HepG2 (cell line): ENCODE measurements around the gene CLCN1. TPM values are rescaled to one million over a fixed set of nuclear protein-coding genes. Genes with fewer than 3 reads are reported as not detected.

Experiments
- AGO2 ChIP-seq: fragments of 200-400 bp; formaldehyde crosslinking; optimal IDR thresholded peaks from 2 replicates; pipeline ENCODE3; 2017; ENCODE audit warnings: mild to moderate bottlenecking, low read depth, low read length, moderate library complexity
- ELF1 ChIP-seq: sonication (generic); formaldehyde crosslinking; IDR thresholded peaks from 2 replicates; pipeline ENCODE4 v1.4.0; 2020; ENCODE audit warnings: missing genetic modification reagents
- HDAC2 ChIP-seq: sonication (generic); formaldehyde crosslinking; IDR thresholded peaks from 2 replicates; pipeline ENCODE4 v1.4.0; 2020; ENCODE audit warnings: missing genetic modification reagents
- HDAC6 ChIP-seq: fragments of 200-600 bp; sonication (generic); IDR thresholded peaks from 2 replicates; pipeline ENCODE4 v1.7.0; 2017; ENCODE audit warnings: mild to moderate bottlenecking, antibody characterized with exemption, low read length, low read depth
- MBNL3 ChIP-seq: fragments of 250-450 bp; sonication (Bioruptor Pico); conservative IDR thresholded peaks from 2 replicates; pipeline ENCODE4 v1.8.0; 2022; ENCODE audit warnings: mild to moderate bottlenecking, inconsistent platforms
- MED1 ChIP-seq: sonication (generic); formaldehyde crosslinking; IDR thresholded peaks from 2 replicates; pipeline ENCODE4 v1.4.0; 2020; ENCODE audit warnings: missing genetic modification reagents
- ZNF614 ChIP-seq: IDR thresholded peaks from 2 replicates; pipeline ENCODE4 v1.6.1; 2018; ENCODE audit warnings: missing biosample characterization, missing genetic modification reagents, inconsistent platforms, borderline replicate concordance
- ZNF709 ChIP-seq: sonication (generic); formaldehyde crosslinking; IDR thresholded peaks from 2 replicates; pipeline ENCODE4 v1.5.0; 2020; ENCODE audit warnings: mild to moderate bottlenecking, missing genetic modification reagents
- ZNF766 ChIP-seq: sonication (generic); formaldehyde crosslinking; IDR thresholded peaks from 2 replicates; pipeline ENCODE4 v1.5.0; 2020; ENCODE audit warnings: missing genetic modification reagents, borderline replicate concordance
- ZSCAN31 ChIP-seq: sonication (generic); formaldehyde crosslinking; IDR thresholded peaks from 2 replicates; pipeline ENCODE4 v1.5.0; 2020; ENCODE audit warnings: low read depth, mild to moderate bottlenecking, missing genetic modification reagents
- ZSCAN9 ChIP-seq: IDR thresholded peaks from 2 replicates; pipeline ENCODE4 v1.6.1; 2016; ENCODE audit warnings: borderline replicate concordance
- polyA plus RNA-seq, 8 experiments: library from polyadenylated mRNA; depleted of rRNA in 3 of 8; stranded (reverse) in 7 of 8; unstranded in 1 of 8; fragments of >200 nt; fragmentation: Illumina TruSeq in 4 of 8; extraction: Trizol in 4 of 8; gene quantifications; 2 replicates each; pipeline versions ENCODE4 v1.2.1 to v1.2.3, GENCODE V29; 2011 to 2016; ENCODE audit warnings: low read depth in 4 of 8, missing spikeins in 1 of 8, mixed read lengths in 1 of 8; ENCODE audit not compliant: insufficient read depth in 1 of 8
- total RNA-seq, 5 experiments: library from RNA; depleted of rRNA; stranded (reverse); fragments of >200 nt; fragmentation: Illumina TruSeq; extraction: Trizol; gene quantifications; 2 replicates each; pipeline ENCODE4 v1.2.3, GENCODE V29; 2016; ENCODE audit warnings: low read depth in 1 of 5
- TF ChIP-seq, protein P1 (sequence below): fragments of 450-650 bp; IDR thresholded peaks from 2 replicates; pipeline ENCODE4 v1.6.1; 2016
- TF ChIP-seq, protein P2 (sequence below): sonication (generic); formaldehyde crosslinking; IDR thresholded peaks from 2 replicates; pipeline ENCODE4 v1.4.0; 2020; ENCODE audit warnings: missing genetic modification reagents, borderline replicate concordance
- TF ChIP-seq, protein P3 (sequence below): sonication (generic); formaldehyde crosslinking; IDR thresholded peaks from 2 replicates; pipeline ENCODE4 v1.4.0; 2020; ENCODE audit warnings: missing genetic modification reagents
- TF ChIP-seq, protein P4 (sequence below): sonication (generic); formaldehyde crosslinking; IDR thresholded peaks from 2 replicates; pipeline ENCODE4 v1.8.1; 2023; ENCODE audit warnings: mild to moderate bottlenecking, missing genetic modification reagents
- TF ChIP-seq, protein P5 (sequence below): sonication (generic); formaldehyde crosslinking; IDR thresholded peaks from 2 replicates; pipeline ENCODE4 v1.4.0; 2020; ENCODE audit warnings: mild to moderate bottlenecking, missing genetic modification reagents
- TF ChIP-seq, protein P6 (sequence below): sonication (generic); formaldehyde crosslinking; IDR thresholded peaks from 2 replicates; pipeline ENCODE4 v1.8.1; 2023; ENCODE audit warnings: missing genetic modification reagents, inconsistent platforms, borderline replicate concordance

CLCN1 gene
- total and polyA plus RNA-seq, 2 of the 13 experiments (the other 11 are each of a cell fraction or from before 2014, with no cell fraction given), result 0.01 TPM; not detected in 1

DNA sequence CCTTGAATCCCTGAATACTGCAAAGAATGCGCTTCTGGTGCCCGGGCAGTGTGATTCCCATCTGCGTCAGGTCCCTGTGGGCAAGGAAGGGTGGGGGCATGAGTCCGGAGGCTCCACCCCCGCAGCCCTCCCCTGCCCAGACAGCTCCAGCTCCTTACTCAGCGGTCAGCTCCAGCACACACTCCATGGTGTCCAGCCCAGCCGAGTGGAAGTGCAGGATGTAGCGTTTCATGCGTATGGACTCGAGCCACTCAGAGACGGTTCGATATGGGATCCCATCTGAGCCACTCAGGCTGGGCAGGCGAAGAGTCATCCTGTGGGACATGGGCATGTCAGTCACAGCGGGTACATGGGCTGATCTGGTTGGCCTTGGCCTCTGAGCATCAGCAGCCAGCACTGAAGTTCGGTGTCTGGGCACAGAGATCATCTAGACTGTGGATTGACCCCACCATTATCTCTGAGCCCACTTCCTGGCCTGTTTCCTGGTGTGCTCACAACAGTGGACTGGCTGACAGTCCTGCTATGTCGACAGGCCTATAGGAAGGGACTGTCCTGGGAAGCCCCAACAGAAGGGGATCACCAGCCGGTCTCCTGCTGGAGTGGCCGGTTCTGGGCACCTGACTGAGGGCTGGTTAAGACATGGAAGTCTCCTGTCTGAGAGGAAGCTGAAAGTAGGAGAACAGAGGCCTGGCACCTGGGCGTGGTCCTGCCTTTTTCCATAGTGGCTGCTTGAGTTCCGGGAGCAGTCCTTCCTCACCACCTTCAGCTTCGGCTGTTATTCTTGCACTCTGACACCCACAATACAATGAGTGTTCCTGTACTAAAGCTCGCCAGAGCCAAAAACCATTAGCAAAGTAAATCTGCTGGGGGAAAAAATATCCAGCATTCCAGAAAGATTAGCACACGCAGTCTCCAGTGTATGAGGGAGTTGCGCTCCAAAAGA lies 75.8 kb downstream of the CLCN1 start (continued):
- TF ChIP-seq, protein P1, sequence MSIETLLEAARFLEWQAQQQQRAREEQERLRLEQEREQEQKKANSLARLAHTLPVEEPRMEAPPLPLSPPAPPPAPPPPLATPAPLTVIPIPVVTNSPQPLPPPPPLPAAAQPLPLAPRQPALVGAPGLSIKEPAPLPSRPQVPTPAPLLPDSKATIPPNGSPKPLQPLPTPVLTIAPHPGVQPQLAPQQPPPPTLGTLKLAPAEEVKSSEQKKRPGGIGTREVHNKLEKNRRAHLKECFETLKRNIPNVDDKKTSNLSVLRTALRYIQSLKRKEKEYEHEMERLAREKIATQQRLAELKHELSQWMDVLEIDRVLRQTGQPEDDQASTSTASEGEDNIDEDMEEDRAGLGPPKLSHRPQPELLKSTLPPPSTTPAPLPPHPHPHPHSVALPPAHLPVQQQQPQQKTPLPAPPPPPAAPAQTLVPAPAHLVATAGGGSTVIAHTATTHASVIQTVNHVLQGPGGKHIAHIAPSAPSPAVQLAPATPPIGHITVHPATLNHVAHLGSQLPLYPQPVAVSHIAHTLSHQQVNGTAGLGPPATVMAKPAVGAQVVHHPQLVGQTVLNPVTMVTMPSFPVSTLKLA, result no peak
- TF ChIP-seq, protein P2, sequence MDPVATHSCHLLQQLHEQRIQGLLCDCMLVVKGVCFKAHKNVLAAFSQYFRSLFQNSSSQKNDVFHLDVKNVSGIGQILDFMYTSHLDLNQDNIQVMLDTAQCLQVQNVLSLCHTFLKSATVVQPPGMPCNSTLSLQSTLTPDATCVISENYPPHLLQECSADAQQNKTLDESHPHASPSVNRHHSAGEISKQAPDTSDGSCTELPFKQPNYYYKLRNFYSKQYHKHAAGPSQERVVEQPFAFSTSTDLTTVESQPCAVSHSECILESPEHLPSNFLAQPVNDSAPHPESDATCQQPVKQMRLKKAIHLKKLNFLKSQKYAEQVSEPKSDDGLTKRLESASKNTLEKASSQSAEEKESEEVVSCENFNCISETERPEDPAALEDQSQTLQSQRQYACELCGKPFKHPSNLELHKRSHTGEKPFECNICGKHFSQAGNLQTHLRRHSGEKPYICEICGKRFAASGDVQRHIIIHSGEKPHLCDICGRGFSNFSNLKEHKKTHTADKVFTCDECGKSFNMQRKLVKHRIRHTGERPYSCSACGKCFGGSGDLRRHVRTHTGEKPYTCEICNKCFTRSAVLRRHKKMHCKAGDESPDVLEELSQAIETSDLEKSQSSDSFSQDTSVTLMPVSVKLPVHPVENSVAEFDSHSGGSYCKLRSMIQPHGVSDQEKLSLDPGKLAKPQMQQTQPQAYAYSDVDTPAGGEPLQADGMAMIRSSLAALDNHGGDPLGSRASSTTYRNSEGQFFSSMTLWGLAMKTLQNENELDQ (CRISPR knock-in tag), result no peak
- TF ChIP-seq ZNF709 (CRISPR knock-in tag), result no peak
- TF ChIP-seq, protein P3, sequence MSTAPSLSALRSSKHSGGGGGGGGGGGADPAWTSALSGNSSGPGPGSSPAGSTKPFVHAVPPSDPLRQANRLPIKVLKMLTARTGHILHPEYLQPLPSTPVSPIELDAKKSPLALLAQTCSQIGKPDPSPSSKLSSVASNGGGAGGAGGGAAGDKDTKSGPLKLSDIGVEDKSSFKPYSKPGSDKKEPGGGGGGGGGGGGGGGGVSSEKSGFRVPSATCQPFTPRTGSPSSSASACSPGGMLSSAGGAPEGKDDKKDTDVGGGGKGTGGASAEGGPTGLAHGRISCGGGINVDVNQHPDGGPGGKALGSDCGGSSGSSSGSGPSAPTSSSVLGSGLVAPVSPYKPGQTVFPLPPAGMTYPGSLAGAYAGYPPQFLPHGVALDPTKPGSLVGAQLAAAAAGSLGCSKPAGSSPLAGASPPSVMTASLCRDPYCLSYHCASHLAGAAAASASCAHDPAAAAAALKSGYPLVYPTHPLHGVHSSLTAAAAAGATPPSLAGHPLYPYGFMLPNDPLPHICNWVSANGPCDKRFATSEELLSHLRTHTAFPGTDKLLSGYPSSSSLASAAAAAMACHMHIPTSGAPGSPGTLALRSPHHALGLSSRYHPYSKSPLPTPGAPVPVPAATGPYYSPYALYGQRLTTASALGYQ, result no peak
- TF ChIP-seq MED1 (CRISPR knock-in tag), result 0 out of 2 replicates have a peak, but pooled peaks have one; percentile 29
- no peak for TF ChIP-seq ZNF766
- TF ChIP-seq HDAC2, result peak; percentile 37; the same call in 1 of the 2 replicates
- no peak for TF ChIP-seq MBNL3
- TF ChIP-seq HDAC6, result no peak
- TF ChIP-seq, protein P4, sequence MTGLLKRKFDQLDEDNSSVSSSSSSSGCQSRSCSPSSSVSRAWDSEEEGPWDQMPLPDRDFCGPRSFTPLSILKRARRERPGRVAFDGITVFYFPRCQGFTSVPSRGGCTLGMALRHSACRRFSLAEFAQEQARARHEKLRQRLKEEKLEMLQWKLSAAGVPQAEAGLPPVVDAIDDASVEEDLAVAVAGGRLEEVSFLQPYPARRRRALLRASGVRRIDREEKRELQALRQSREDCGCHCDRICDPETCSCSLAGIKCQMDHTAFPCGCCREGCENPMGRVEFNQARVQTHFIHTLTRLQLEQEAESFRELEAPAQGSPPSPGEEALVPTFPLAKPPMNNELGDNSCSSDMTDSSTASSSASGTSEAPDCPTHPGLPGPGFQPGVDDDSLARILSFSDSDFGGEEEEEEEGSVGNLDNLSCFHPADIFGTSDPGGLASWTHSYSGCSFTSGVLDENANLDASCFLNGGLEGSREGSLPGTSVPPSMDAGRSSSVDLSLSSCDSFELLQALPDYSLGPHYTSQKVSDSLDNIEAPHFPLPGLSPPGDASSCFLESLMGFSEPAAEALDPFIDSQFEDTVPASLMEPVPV, result no peak
- no peak for TF ChIP-seq ZNF614 (CRISPR knock-in tag)
- TF ChIP-seq ELF1 (CRISPR knock-in tag), result peak; percentile 48; the same call in 1 of the 2 replicates
- no peak for TF ChIP-seq ZSCAN9 (CRISPR knock-in tag)
- no peak for TF ChIP-seq ZSCAN31 (CRISPR knock-in tag)
- TF ChIP-seq AGO2, result peak; percentile 37
- TF ChIP-seq, protein P5, sequence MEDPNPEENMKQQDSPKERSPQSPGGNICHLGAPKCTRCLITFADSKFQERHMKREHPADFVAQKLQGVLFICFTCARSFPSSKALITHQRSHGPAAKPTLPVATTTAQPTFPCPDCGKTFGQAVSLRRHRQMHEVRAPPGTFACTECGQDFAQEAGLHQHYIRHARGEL (CRISPR knock-in tag), result no peak
- TF ChIP-seq, protein P6, sequence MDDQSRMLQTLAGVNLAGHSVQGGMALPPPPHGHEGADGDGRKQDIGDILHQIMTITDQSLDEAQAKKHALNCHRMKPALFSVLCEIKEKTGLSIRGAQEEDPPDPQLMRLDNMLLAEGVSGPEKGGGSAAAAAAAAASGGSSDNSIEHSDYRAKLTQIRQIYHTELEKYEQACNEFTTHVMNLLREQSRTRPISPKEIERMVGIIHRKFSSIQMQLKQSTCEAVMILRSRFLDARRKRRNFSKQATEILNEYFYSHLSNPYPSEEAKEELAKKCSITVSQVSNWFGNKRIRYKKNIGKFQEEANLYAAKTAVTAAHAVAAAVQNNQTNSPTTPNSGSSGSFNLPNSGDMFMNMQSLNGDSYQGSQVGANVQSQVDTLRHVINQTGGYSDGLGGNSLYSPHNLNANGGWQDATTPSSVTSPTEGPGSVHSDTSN (CRISPR knock-in tag), result no peak
